HG03520 (cell line): ENCODE data around the gene SNRPD3.

ENCODE experiments used
- ATAC-seq: cut with Tn5 transposase; IDR thresholded peaks from one replicate; pipeline ENCODE4 v1.9.1; 2021; ENCODE audit warnings: mild to moderate bottlenecking, moderate library complexity; ENCODE audit not compliant: unreplicated experiment

Gene SNRPD3

GRCh38 chr22:24555165-24556039, at the start of gene SNRPD3:
TSS of gene SNRPD3 (plus strand) at chr22:24555999. CDS start at chr22:24557675, 1,676 bp downstream.
- ATAC-seq = peak; percentile 66

- no peak for ATAC-seq
These were observed 48.9 kb upstream of the SNRPD3 start for GRCh38 chr22:24506802-24507438.

- ATAC-seq = no peak
These were observed 48.1 kb upstream of the SNRPD3 start for GRCh38 chr22:24507716-24508115.

GRCh38 chr22:24510637-24511625, 44.9 kb upstream of the SNRPD3 start:
- no peak for ATAC-seq

GRCh38 chr22:24512043-24512442, 43.8 kb upstream of the SNRPD3 start:
- ATAC-seq = no peak

- no peak for ATAC-seq
These were observed 42.2 kb upstream of the SNRPD3 start for GRCh38 chr22:24513378-24514240.

GRCh38 chr22:24514241-24515026, 41.4 kb upstream of the SNRPD3 start:
- no peak for ATAC-seq

- no peak for ATAC-seq
These were observed 40.8 kb upstream of the SNRPD3 start for GRCh38 chr22:24515027-24515338.

- ATAC-seq = no peak
These were observed 39.5 kb upstream of the SNRPD3 start for GRCh38 chr22:24516301-24516737.

GRCh38 chr22:24517446-24517845, 38.4 kb upstream of the SNRPD3 start:
- no peak for ATAC-seq

GRCh38 chr22:24518228-24518627, 37.6 kb upstream of the SNRPD3 start:
- no peak for ATAC-seq

GRCh38 chr22:24518771-24519485, 36.9 kb upstream of the SNRPD3 start:
- no peak for ATAC-seq

- ATAC-seq = no peak
These were observed 36.3 kb upstream of the SNRPD3 start for GRCh38 chr22:24519496-24519895.

- no peak for ATAC-seq
These were observed 34.0 kb upstream of the SNRPD3 start for GRCh38 chr22:24521791-24522245.

- ATAC-seq = no peak
These were observed 31.9 kb upstream of the SNRPD3 start for GRCh38 chr22:24523873-24524272.

- peak; percentile 88 for ATAC-seq
These were observed 30.3 kb upstream of the SNRPD3 start for GRCh38 chr22:24525416-24526037.

- no peak for ATAC-seq
These were observed 29.6 kb upstream of the SNRPD3 start for GRCh38 chr22:24526191-24526590.

GRCh38 chr22:24529898-24530297, 25.9 kb upstream of the SNRPD3 start:
- no peak for ATAC-seq
